GM18861 (cell line): ENCODE data around the gene SLC25A38.
"Not testable (repeated sequence)": the region's sequence is repeated elsewhere in the genome, so short reads cannot be mapped to it uniquely, and the experiment has no call there.

Experiments used
- ATAC-seq: cut with Tn5 transposase; IDR thresholded peaks from one replicate; pipeline ENCODE4 v1.9.1; 2021; ENCODE audit not compliant: unreplicated experiment

Gene SLC25A38

GRCh38 chr3:39407259-39407629 is 24.1 kb downstream of the SLC25A38 start:
- no peak for ATAC-seq

DNA sequence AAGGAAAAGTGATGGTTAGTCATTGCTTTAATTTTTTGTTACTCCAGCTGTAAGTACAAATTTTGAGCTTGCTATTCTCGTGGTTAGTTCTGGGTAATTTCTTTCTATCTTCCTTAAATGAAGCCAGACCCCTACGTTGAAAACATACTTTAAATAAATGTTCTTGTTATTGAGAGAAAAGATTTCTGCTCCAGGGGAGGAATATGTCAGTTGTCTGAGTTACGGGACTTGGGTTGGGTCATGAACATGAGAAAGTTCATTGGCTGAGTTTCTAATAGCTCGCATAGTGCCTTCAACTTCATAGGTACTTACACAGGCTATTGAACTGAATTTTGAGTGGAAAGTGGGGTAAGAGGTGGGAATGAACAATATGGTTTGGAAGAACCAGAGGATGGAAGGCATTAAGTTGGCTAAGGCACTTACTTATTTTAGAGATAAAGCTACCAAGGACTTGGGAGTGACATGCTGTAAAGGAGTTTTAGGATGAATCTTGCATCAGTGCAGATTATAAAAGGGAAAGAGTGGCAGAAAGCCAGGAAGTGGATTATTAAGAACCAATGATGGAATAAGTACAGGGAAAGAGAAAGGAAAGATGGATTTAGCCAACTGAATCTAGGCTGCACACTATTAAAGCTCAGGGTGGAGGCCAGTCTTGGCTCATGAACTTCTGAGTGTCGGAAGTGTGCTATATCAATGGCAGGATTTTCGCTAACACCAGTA is 24.8 kb downstream of the SLC25A38 start:
- ATAC-seq = no peak

GRCh38 chr3:39408493-39409372 is 25.6 kb downstream of the SLC25A38 start:
- ATAC-seq = no peak

DNA sequence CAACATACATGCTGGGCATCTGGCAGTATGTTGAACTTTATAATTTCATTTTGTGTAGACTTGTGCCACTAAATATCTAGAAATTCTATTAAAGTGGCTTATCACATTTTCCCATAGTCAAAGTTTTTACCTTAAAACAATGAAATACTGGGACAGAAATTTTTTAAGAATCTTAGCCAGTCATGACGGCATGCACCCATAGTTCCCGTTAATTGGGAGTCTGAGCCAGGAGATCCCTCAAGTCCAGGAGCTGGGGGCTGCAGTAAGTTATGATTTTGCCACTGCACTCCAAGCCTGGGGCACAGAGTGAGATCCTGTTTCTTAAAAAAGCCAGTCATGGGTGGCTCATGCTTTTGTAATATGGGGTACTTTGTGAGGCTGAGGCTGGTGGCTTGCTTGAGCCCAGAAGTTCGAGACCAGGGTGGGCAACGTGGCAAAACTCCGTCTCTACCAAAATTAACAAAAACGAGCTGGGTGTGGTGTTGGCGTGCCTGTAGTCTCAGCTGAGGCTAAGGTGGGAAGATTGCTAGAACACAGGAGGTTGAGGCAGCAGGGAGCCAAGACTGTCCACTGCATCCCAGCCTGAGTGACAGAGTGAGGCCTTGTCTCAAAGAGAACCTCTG is 26.5 kb downstream of the SLC25A38 start:
- no peak for ATAC-seq

DNA sequence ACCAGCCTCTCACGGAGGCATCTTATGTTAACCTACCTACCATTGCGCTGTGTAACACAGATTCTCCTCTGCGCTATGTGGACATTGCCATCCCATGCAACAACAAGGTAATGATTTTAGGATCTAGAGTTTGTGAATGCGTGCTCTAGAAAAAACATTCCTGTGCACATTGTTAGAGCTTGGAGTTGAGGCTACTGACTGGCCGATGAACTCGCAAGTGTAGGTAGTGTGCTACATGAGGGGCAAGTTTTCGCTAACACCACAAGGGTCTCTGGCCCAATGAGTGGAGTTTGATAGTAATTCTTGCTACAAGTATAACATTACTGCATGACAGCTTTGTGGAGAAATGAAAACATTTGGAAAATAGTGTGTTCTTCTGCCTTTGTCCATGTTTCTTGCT is 27.7 kb downstream of the SLC25A38 start:
- no peak for ATAC-seq

DNA sequence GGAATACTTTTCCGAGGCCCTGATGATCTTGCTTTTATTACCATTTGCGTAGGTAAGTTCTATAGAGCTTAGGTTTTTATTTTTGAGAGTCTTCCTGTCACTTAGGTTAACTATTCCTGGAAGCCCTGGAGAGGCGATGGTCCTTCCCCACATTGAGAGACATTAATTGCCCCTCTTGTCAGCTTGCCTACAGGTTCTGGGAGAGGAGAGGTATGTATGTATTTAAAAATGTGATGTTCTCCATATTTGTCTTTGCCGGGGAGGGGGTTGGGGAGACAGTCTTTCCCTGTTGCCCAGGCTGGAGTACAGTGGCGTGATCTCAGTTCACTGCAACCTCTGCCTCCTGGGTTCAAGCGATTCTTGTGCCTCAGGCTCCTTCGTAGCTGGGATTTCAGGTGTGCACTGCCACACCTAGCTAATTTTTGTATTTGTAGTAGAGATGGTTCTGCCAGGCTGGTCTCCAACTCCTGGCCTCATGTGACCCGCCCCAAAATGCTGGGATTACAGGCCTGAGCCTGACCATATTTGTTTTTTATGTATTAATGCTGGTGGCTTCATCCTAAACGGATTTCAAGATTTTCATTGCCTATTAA is 29.6 kb downstream of the SLC25A38 start:
- ATAC-seq = no peak

DNA sequence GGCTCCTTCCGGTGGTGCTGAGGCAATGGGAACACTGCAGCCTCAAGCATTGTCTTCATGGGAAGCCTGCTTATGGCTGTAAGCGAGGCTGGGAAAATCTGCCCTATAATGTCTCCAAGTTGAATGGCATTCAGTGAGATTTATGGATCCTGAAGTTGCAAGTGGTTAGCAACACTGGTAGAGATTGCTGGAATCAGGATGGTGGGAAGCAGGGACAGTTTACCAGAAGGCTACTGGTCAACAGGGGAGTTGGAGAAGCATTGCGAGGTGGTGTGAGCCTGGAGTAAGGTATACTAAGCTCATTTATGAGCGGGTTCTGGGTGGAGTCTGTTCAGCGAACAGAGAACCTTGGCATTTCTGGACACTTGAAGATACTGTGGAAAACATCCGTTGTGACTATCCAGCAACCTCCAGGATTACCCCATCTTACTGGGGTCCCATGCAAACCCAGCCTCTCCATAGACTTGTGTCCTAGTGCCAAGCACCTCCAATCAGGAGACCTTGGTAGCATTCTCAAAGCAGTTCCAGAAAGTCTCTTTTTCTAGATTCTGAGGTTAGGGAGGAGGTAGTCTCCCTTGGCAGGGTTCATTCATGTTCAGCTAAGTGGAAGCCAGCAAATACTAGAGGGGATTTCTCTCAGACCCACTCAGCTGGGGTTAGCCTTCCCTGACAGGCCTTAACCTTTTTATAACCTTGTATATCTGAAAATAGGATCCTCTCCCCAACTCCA is 30.7 kb downstream of the SLC25A38 start:
- no peak for ATAC-seq

DNA sequence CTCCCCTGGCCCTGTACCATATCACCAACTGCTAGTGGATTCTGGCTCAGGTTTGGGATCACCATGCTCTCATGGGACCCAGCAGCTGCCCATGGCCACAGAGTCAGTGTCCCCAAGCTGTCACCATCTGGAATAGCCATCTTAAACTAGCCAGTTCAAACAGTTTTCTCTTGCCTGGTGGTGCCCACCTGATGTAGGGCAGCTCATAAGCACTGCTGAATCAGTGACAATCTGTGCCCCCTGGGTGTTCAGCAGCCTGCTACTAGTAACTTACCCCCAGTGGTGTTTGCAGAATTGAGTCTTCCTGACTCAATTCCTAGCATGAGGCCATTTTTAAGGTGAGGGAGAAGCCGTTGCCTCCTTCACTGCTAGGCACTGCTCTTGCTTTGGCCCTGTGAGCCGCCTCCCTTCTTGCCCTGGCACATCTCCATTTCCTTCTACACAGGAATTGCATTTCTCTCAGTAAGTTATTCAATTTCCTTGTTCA is 31.3 kb downstream of the SLC25A38 start:
- ATAC-seq = no peak

DNA sequence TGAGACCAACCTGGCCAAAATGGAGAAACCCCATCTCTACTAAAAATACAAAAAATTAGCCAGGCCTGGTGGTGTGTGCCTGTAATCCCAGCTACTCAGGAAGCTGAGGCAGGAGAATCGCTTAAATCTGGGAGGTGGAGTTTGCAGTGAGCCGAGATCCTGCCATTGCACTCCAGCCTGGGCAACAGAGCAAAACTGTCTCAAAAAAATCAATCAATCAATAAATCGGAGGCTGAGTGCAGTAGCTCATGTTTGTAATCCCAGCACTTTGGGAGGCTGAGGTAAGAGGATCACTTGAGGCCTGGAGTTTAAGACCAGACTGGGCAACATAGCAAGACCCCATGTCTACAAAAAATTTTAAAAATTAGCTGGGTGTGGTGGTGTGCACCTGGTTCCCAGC is 32.1 kb downstream of the SLC25A38 start:
- ATAC-seq = not testable (repeated sequence)

DNA sequence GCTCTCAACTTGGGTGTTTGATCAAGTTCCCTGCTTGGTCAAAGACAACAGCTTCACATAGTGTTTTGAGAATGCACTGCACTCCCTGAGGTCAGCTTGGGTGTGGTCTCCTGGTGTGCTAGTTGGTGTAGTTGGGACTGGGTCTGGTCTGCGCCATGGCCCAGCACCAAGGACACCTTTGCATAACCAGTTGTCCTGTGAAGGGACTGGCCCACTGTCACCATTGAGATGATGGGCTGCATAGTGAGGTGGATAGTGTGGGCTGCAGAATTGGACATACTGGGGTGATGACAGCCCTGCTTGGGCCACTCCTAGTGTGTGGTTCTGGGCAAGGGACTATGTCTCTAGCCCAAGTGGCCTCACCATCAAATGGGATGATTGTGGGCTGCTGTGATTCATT is 32.8 kb downstream of the SLC25A38 start:
- no peak for ATAC-seq

DNA sequence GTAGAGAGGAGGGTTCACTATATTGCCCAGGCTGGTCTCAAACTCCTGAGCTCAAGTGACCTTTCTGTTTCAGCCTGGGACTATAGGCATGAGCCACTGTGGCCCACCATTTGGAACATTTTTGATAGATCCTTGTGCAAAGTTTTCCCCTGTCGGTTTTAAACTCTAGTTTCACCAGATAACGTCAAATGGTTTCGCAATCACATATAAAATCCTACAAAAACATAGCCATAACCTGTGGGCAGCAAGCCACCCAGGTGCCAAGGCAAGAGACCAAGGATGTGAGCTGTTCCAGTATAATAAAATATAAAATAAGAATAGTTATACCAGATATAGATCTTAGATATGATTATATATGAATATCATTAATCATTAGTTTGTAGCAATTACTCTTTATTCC is 33.8 kb downstream of the SLC25A38 start:
- not testable (repeated sequence) for ATAC-seq

GRCh38 chr3:39418556-39419225 is 35.5 kb downstream of the SLC25A38 start:
- ATAC-seq = not testable (repeated sequence)

GRCh38 chr3:39419742-39420315 is 36.7 kb downstream of the SLC25A38 start:
- ATAC-seq = no peak

- ATAC-seq = no peak
These were observed 37.4 kb downstream of the SLC25A38 start for GRCh38 chr3:39420543-39420942.

DNA sequence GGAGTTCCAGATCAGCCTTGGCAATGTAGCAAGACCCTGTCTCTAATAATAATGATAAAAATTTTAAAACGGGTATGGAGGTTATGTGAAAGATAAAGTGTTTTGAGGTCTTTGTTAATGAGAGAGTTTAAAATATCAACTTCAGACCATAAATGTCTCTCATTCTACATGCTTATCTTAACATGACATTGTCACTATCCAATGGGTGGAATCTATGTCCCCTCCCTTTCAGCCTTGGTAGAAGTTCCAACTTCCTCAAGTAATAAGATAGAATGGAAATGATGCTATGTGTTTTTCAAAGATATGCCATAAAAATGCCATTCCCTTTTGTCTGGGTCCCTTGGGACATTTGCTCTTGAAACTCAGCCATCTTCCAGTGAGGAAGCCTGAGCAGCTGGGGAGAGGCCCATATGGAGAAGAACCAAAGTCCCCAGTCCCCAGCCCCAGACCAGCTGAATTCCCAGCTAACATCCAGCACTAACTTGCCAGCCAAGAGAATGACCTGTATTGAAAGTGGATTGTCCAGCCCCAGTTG is 40.3 kb downstream of the SLC25A38 start:
- ATAC-seq = no peak

DNA sequence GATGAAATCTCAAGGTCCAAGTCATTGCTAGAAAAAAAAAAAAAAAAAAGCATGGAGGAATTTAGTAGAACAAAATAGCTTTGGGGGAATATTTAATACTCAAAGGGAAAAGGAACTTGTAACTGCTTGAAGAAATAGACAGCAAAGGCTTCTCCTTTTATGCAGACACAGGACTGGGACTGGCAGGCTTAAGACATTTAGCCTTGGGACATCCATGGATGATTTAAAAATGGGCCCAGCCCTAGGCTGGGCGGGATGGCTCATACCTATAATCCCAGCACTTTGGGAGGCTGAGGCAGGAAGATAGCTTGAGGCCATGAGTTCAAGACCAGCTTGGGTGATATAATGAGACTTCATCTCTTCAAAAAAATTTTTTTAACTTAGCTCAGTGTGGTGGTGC is 43.1 kb downstream of the SLC25A38 start:
- no peak for ATAC-seq

- no peak for ATAC-seq
These were observed 44.3 kb downstream of the SLC25A38 start for GRCh38 chr3:39427506-39427905.

- no peak for ATAC-seq
These were observed 45.6 kb downstream of the SLC25A38 start for GRCh38 chr3:39428745-39429201.

- no peak for ATAC-seq
These were observed 46.3 kb downstream of the SLC25A38 start for GRCh38 chr3:39429466-39429865.
